ENCODE measurements around the gene GPR63.

Gene GPR63

GRCh38 chr6:96852605-96853004 lies 15.3 kb upstream of the GPR63 start:
- peaks cover 3% of the 10 kb centered on the region for H3K27me3 Mint-ChIP-seq (ENCODE audit: low read depth, poor library complexity)
- DNase-seq, result no peak
- TF ChIP-seq CTCF (IDR thresholded peaks at IDR 0.05), result no peak
- H3K9me3 Mint-ChIP-seq, result peaks cover 23% of the 10 kb centered on the region
- H3K36me3 Mint-ChIP-seq (ENCODE audit: low read depth), result no peaks in the 10 kb centered on the region
- H3K4me3 Mint-ChIP-seq, result no peak overlapping the region
- no peak overlapping the region for H3K27ac Mint-ChIP-seq
- no peaks in the 10 kb centered on the region for H3K4me1 Mint-ChIP-seq

- H3K9me3 Mint-ChIP-seq, result peaks cover 30% of the 10 kb centered on the region
- H3K4me1 Mint-ChIP-seq, result no peaks in the 10 kb centered on the region
- no peak for DNase-seq
- TF ChIP-seq CTCF (IDR thresholded peaks at IDR 0.05), result no peak
- no peaks in the 10 kb centered on the region for H3K36me3 Mint-ChIP-seq (ENCODE audit: low read depth)
- H3K27me3 Mint-ChIP-seq (ENCODE audit: low read depth, poor library complexity), result peaks cover 3% of the 10 kb centered on the region
- H3K4me3 Mint-ChIP-seq, result no peak overlapping the region
- no peak overlapping the region for H3K27ac Mint-ChIP-seq
Observed at GRCh38 chr6:96851858-96852257, 14.6 kb upstream of the GPR63 start.

- H3K4me1 Mint-ChIP-seq, result no peaks in the 10 kb centered on the region
- H3K27ac Mint-ChIP-seq, result no peak overlapping the region
- TF ChIP-seq CTCF (IDR thresholded peaks at IDR 0.05), result no peak
- peaks cover 3% of the 10 kb centered on the region for H3K27me3 Mint-ChIP-seq (ENCODE audit: low read depth, poor library complexity)
- no peak overlapping the region for H3K4me3 Mint-ChIP-seq
- no peaks in the 10 kb centered on the region for H3K36me3 Mint-ChIP-seq (ENCODE audit: low read depth)
- no peak for DNase-seq
- H3K9me3 Mint-ChIP-seq, result peaks cover 50% of the 10 kb centered on the region
Observed at GRCh38 chr6:96849615-96850014, 12.3 kb upstream of the GPR63 start.

GRCh38 chr6:96844530-96844929 lies 7.3 kb upstream of the GPR63 start:
- Mint-ChIP-seq H3K27me3 (ENCODE audit: low read depth, poor library complexity) (peaks cover 9% of the 10 kb centered on the region), H3K9me3 (peaks cover 36% of the 10 kb centered on the region), H3K36me3 (ENCODE audit: low read depth) (no peaks in the 10 kb centered on the region), H3K4me1 (no peaks in the 10 kb centered on the region), H3K4me3 (no peak overlapping the region), H3K27ac (no peak overlapping the region)
- no peak for DNase-seq
- TF ChIP-seq CTCF (IDR thresholded peaks at IDR 0.05), result no peak

- Mint-ChIP-seq H3K27ac (no peak overlapping the region), H3K27me3 (ENCODE audit: low read depth, poor library complexity) (peaks cover 27% of the 10 kb centered on the region), H3K4me3 (no peak overlapping the region), H3K36me3 (ENCODE audit: low read depth) (no peaks in the 10 kb centered on the region), H3K9me3 (peaks cover 18% of the 10 kb centered on the region), H3K4me1 (peaks cover 2% of the 10 kb centered on the region)
- no peak for DNase-seq
- no peak for TF ChIP-seq CTCF (IDR thresholded peaks at IDR 0.05)
Observed at GRCh38 chr6:96841345-96841744, 4.1 kb upstream of the GPR63 start.

GRCh38 chr6:96836631-96837080 lies 621 bp downstream of the GPR63 start:
- no peak for TF ChIP-seq CTCF (IDR thresholded peaks at IDR 0.05)
- H3K27me3 Mint-ChIP-seq (ENCODE audit: low read depth, poor library complexity), result peaks cover 24% of the 10 kb centered on the region
- H3K36me3 Mint-ChIP-seq (ENCODE audit: low read depth), result no peaks in the 10 kb centered on the region
- H3K27ac Mint-ChIP-seq, result no peak overlapping the region
- H3K9me3 Mint-ChIP-seq, result no peaks in the 10 kb centered on the region
- no peak for DNase-seq
- peak overlapping the region; percentile 99 for H3K4me3 Mint-ChIP-seq
- H3K4me1 Mint-ChIP-seq, result peaks cover 31% of the 10 kb centered on the region
